Thyroid gland (tissue), 4 donors: ENCODE results near the gene SEMA4D. TPM values are rescaled to one million over a fixed set of nuclear protein-coding genes. Genes with fewer than 3 reads are reported as not detected.
"Not testable (repeated sequence)": the region's sequence is repeated elsewhere in the genome, so short reads cannot be mapped to it uniquely, and the experiment has no call there.

Experiments
- DNase-seq, 2 donors: peaks; one replicate each; pipeline ENCODE4 v3.0.0-alpha.2; 2019
- H3K27ac ChIP-seq, 3 donors: fragments of 200-600 bp; sonication (generic); 1 replicate in 2 of 3; 2 replicates in 1 of 3; pipeline ENCODE4 v1.5.1; 2016 to 2019; ENCODE audit warnings: mild to moderate bottlenecking in 1 of 3, moderate library complexity in 1 of 3
- H3K27me3 ChIP-seq: fragments of 200-600 bp; sonication (generic); one replicate; pipeline ENCODE4 v1.5.1; 2019
- H3K36me3 ChIP-seq, 2 donors: fragments of 200-600 bp; sonication (generic); one replicate each; pipeline ENCODE4 v1.5.1; 2016 to 2019
- H3K4me1 ChIP-seq, 2 donors: fragments of 200-600 bp; sonication (generic); one replicate each; pipeline ENCODE4 v1.5.1; 2017 to 2019
- H3K4me3 ChIP-seq, 3 donors: fragments of 200-600 bp; sonication (generic); replicated peaks in 1 of 3; 1 replicate in 2 of 3; 2 replicates in 1 of 3; pipeline ENCODE4 v1.5.1; 2016; ENCODE audit warnings: mild to moderate bottlenecking in 1 of 3
- H3K9me3 ChIP-seq: fragments of 200-600 bp; sonication (generic); one replicate; pipeline ENCODE4 v1.5.1; 2017
- POLR2A ChIP-seq, 2 donors: fragments of 450-650 bp; IDR thresholded peaks; one replicate each; pipeline ENCODE4 v1.6.1; 2017; ENCODE audit warnings: antibody characterized with exemption in 2 of 2, mild to moderate bottlenecking in 2 of 2, moderate library complexity in 1 of 2
- WGBS, 2 donors: methylation state at CpG; one replicate each; pipeline ENCODE4 v1.1.5; 2017; 5-methylcytosine and 5-hydroxymethylcytosine counted together
- intact Hi-C: fragments of 100-400 bp; cut with DNase I; formaldehyde crosslinking; loops from one replicate; pipeline ENCODE4 v1.15.1; 2023
- total RNA-seq, 4 donors: library from RNA; depleted of rRNA; stranded (reverse); fragments of >200 nt; gene quantifications; one replicate each; pipeline ENCODE4 v1.2.3, GENCODE V29; 2016
- TF ChIP-seq, protein P1 (sequence below), 6 experiments: fragments of 200-600 bp in 3 of 6; fragments of 450-650 bp in 3 of 6; sonication (generic) in 3 of 6; IDR thresholded peaks; one replicate each; pipeline ENCODE4 v1.5.1; 2016 to 2019; ENCODE audit warnings: antibody characterized with exemption in 6 of 6, mild to moderate bottlenecking in 2 of 6, inconsistent platforms in 1 of 6, moderate library complexity in 1 of 6

Gene SEMA4D
- total RNA-seq, 4 donors from 2014 or later = 19.9 to 29.6 (median 28.9) TPM

DNA sequence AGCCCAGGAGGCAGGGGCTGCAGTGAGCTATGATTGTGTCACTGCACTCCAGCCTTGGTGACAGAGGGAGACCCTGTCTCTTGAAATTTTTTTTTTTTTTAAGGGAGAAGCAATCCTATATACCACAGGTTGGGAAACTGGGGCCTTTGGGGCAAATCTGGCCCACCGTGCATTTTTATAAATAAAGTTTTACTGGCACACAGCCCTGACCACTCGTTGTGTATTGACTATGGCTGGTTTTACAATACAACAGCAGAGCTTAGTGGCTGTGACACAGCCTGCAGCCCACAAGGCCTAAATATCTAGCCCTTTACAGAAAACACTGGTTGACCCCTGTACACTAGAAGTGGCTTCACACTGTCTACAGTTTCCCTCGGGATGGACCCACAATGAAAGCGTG, 121.6 kb downstream of the SEMA4D start:
- no peak for DNase-seq
- intact Hi-C loops = loop anchor here (10.0 kb wide), 1 partner anchor 169 kb away; no protein-coding TSS in a partner anchor
- H3K4me3 ChIP-seq = no peak overlapping the region
- TF ChIP-seq, protein P1, sequence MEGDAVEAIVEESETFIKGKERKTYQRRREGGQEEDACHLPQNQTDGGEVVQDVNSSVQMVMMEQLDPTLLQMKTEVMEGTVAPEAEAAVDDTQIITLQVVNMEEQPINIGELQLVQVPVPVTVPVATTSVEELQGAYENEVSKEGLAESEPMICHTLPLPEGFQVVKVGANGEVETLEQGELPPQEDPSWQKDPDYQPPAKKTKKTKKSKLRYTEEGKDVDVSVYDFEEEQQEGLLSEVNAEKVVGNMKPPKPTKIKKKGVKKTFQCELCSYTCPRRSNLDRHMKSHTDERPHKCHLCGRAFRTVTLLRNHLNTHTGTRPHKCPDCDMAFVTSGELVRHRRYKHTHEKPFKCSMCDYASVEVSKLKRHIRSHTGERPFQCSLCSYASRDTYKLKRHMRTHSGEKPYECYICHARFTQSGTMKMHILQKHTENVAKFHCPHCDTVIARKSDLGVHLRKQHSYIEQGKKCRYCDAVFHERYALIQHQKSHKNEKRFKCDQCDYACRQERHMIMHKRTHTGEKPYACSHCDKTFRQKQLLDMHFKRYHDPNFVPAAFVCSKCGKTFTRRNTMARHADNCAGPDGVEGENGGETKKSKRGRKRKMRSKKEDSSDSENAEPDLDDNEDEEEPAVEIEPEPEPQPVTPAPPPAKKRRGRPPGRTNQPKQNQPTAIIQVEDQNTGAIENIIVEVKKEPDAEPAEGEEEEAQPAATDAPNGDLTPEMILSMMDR (IDR thresholded peaks at IDR 0.05) = no peak
- no peak for TF ChIP-seq POLR2A (IDR thresholded peaks at IDR 0.05)
- no peaks in the 10 kb centered on the region for H3K27me3 ChIP-seq
- no peaks in the 10 kb centered on the region for H3K36me3 ChIP-seq
- H3K9me3 ChIP-seq = no peaks in the 10 kb centered on the region
- 93 to 100% methylated on average over 4 of the region's 4 CpGs for WGBS, 2 donors
- H3K27ac ChIP-seq = peak overlapping the region in 2 of 3 donors; percentile 71 to 76
- peaks cover 27 to 43% of the 10 kb centered on the region in 2 donors for H3K4me1 ChIP-seq

DNA sequence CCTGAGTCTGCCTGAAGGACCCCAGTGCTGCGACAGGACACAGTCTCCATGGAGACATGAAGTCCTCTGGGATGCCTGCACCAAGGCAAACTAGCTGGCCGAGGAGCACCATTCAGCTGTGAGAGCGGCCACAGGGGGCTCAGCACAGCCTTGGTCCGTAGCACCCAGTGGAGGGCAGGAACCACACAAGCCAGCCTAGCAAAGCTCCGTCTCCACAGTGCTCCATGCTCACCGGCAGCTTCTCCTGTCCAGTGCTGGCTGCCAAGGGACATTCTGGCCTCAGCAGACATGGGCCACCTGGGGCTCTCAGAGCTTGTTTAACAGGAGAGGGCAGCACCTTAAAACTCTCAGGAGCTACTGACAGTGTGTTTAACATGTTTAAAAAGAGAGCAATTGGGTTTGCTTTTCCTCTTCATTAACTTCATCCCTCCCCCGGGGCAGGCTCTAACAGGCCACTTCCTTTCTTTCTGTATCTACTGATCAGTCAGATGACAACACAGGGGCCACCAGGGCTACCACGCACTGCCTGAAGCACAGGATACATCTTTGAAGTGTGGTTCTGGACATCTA, 122.6 kb downstream of the SEMA4D start:
- WGBS, 2 donors = 3 to 37% methylated on average over 2 to 7 of the region's 8 CpGs
- intact Hi-C loops = loop anchor here (10.0 kb wide), 1 partner anchor 170 kb away; no protein-coding TSS in a partner anchor
- no peaks in the 10 kb centered on the region for H3K9me3 ChIP-seq
- H3K27me3 ChIP-seq = no peaks in the 10 kb centered on the region
- H3K36me3 ChIP-seq = no peaks in the 10 kb centered on the region
- H3K4me3 ChIP-seq = no peak overlapping the region
- H3K4me1 ChIP-seq = peaks cover 20 to 35% of the 10 kb centered on the region in 2 donors
- peak overlapping the region; percentile 37 to 76 (median 71) for H3K27ac ChIP-seq
- TF ChIP-seq, protein P1 (IDR thresholded peaks at IDR 0.05) = peak in 4 of 6 experiments; percentile 17 to 55 (median 40)
- peak in 1 of 2 donors; percentile 50 for TF ChIP-seq POLR2A (IDR thresholded peaks at IDR 0.05)
- DNase-seq = peak; percentile 82 to 83

DNA sequence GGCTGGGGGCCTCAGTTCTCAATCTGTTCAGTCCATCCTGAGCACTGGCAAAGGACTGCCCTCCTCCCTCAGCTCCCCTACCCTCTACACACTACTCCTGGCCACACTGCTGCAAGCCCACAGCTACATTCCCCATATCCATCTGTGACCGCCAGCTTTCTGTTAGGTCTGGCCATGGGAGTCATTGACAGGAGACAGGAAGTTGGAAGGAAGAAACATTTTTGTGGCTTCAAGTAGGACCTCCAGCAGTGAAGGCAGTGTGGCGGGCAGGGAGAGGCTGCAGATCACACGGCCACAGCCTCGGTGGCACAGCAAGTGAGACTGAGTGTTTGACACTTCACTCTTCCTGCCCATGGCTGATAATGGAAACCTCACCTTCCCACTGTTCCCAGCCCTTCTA, 123.7 kb downstream of the SEMA4D start:
- Histone ChIP-seq H3K27me3 (no peaks in the 10 kb centered on the region), H3K4me1 (peaks cover 13 to 24% of the 10 kb centered on the region in 2 donors), H3K4me3 (no peak overlapping the region), H3K9me3 (no peaks in the 10 kb centered on the region), H3K27ac (no peak overlapping the region), H3K36me3 (no peaks in the 10 kb centered on the region)
- no peak for DNase-seq
- intact Hi-C loops = loop anchor here (10.0 kb wide), 1 partner anchor 171 kb away; no protein-coding TSS in a partner anchor
- TF ChIP-seq, protein P1 (IDR thresholded peaks at IDR 0.05) = no peak
- no peak for TF ChIP-seq POLR2A (IDR thresholded peaks at IDR 0.05)
- WGBS, 2 donors = 92 to 94% methylated on average over 4 of the region's 4 CpGs

DNA sequence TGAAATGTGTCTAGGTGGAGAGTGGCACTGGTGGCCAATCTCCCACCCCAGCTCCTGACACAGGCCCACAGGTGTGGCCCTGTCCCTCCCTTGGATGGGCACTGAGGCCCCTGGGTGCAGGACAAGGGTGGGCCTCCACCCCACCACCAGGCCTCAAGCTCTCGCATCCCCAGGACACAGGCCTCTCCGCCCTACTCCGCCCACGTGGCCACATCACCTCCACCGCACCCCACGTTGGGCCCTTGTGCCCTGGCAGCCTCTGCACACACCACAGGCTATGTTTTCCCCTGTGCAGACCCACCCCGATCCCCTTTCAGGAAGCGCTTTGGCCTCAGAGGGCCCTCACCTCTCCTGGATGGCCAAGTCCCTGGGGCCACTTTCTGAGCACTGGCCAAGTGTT, 124.9 kb downstream of the SEMA4D start:
- TF ChIP-seq, protein P1 (IDR thresholded peaks at IDR 0.05) = no peak
- TF ChIP-seq POLR2A (IDR thresholded peaks at IDR 0.05) = no peak
- Histone ChIP-seq H3K9me3 (no peaks in the 10 kb centered on the region), H3K36me3 (no peaks in the 10 kb centered on the region), H3K27ac (no peak overlapping the region), H3K4me1 (peaks cover 20 to 31% of the 10 kb centered on the region in 2 donors), H3K27me3 (no peaks in the 10 kb centered on the region), H3K4me3 (no peak overlapping the region)
- intact Hi-C loops = loop anchor here (10.0 kb wide), 1 partner anchor 172 kb away; no protein-coding TSS in a partner anchor
- DNase-seq = no peak
- 91 to 95% methylated on average over 8 of the region's 8 CpGs for WGBS, 2 donors

DNA sequence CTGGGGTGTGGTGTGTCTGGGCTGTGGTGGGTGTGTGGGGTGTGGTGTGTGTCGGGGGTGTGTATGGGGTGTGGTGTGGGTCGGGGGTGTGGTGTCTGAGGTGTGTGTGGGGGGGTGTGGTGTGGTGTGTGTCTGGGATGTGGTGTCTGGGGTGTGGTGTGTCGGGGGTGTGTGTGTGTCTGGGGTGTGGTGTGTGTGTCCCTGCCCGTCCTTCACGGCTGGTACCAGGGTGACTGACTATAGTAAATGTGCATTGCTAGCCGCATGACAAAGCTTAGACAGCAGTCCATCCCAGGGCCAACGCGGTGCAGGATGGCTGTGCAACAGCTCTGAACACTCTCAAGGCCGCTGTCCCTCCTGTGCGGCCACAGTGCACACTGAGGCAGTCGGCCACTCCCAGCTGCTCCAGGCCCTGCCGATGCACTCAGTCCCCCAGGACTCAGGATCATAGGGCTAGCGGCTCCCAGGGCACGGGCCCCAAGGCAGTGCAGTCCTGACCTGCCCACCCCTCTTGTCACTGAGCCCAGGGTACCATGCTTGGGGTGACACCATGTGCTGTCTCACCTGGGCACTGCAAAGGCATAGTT, 125.6 kb downstream of the SEMA4D start:
- TF ChIP-seq POLR2A (IDR thresholded peaks at IDR 0.05) = no peak
- TF ChIP-seq, protein P1 (IDR thresholded peaks at IDR 0.05) = no peak
- 80 to 92% methylated on average over 10 of the region's 14 CpGs for WGBS, 2 donors

DNA sequence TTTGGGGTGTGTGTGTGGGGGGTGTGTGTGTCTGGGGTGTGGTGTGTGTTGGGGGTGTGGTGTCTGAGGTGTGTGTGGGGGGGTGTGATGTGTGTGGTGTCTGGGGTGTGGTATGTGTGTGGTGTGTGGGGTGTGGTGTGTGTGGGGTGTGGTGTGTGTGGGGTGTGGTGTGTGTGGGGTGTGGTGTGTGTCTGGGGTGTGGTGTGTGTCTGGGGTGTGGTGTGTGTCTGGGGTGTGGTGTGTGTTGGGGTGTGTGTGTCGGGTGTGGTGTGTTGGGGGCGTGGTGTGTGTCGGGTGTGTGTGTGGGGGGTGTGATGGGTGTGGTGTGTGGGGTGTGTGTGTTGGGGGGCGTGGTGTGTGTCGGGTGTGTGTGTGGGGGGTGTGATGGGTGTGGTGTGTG, 126.1 kb downstream of the SEMA4D start:
- H3K27me3 ChIP-seq, DNase-seq, H3K27ac ChIP-seq, H3K4me3 ChIP-seq, H3K9me3 ChIP-seq, H3K36me3 ChIP-seq: not testable (repeated sequence)
- H3K4me1 ChIP-seq = peaks cover 20 to 29% of the 10 kb centered on the region in 2 donors
- 94 to 98% methylated on average over 3 to 4 of the region's 5 CpGs for WGBS, 2 donors
- intact Hi-C loops = loop anchor here (10.0 kb wide), 1 partner anchor 173 kb away; no protein-coding TSS in a partner anchor

More for the DNA sequence above, 125.6 kb downstream of the SEMA4D start:
- intact Hi-C loops = loop anchor here (10.0 kb wide), 1 partner anchor 172 kb away; no protein-coding TSS in a partner anchor
- H3K36me3 ChIP-seq = no peaks in the 10 kb centered on the region
- H3K9me3 ChIP-seq = no peaks in the 10 kb centered on the region
- DNase-seq = no peak
- H3K27ac ChIP-seq = no peak overlapping the region
- H3K4me3 ChIP-seq = no peak overlapping the region
- no peaks in the 10 kb centered on the region for H3K27me3 ChIP-seq
- H3K4me1 ChIP-seq = peaks cover 20 to 31% of the 10 kb centered on the region in 2 donors
